Hippocampal formation (tissue), 2 donors: Measurements from ENCODE around the gene SPATA13.
A peak's percentile ranks its signal among the peaks of the same experiment; 100 is the strongest.

ENCODE experiments used
- DNase-seq, 2 donors: peaks; one replicate each; lab custom pipeline; 2025; lab: John Stamatoyannopoulos, UW

SPATA13 gene

GRCh38 chr13:24222756-24223155, 62.2 kb downstream of the SPATA13 start:
- no peak for DNase-seq

- no peak for DNase-seq
Measured at GRCh38 chr13:24223341-24224231, 63.1 kb downstream of the SPATA13 start.

- DNase-seq = no peak
Measured at GRCh38 chr13:24224232-24224680, 63.7 kb downstream of the SPATA13 start.

- no peak for DNase-seq
Measured at GRCh38 chr13:24225062-24225461, 64.5 kb downstream of the SPATA13 start.

GRCh38 chr13:24225930-24226329, 65.4 kb downstream of the SPATA13 start:
- DNase-seq = no peak

- DNase-seq = no peak
Measured at GRCh38 chr13:24226762-24227161, 66.2 kb downstream of the SPATA13 start.

- DNase-seq = peak in 1 of 2 donors; percentile 74
Measured at GRCh38 chr13:24228852-24229458, 68.4 kb downstream of the SPATA13 start.

- no peak for DNase-seq
Measured at GRCh38 chr13:24230428-24231072, 70.0 kb downstream of the SPATA13 start.

- DNase-seq = no peak
Measured at GRCh38 chr13:24231377-24231776, 70.9 kb downstream of the SPATA13 start.

GRCh38 chr13:24232037-24232436, 71.5 kb downstream of the SPATA13 start:
- DNase-seq = no peak

- DNase-seq = no peak
Measured at GRCh38 chr13:24232474-24232873, 72.0 kb downstream of the SPATA13 start.

- DNase-seq = no peak
Measured at GRCh38 chr13:24233351-24233901, 72.9 kb downstream of the SPATA13 start.

GRCh38 chr13:24234200-24234915, 73.8 kb downstream of the SPATA13 start:
- no peak for DNase-seq

GRCh38 chr13:24237356-24237755, 76.8 kb downstream of the SPATA13 start:
- no peak for DNase-seq

- no peak for DNase-seq
Measured at GRCh38 chr13:24241336-24241735, 80.8 kb downstream of the SPATA13 start.

- no peak for DNase-seq
Measured at GRCh38 chr13:24242100-24242499, 81.6 kb downstream of the SPATA13 start.

GRCh38 chr13:24243302-24243701, 82.8 kb downstream of the SPATA13 start:
- DNase-seq = no peak

- DNase-seq = no peak
Measured at GRCh38 chr13:24244802-24245201, 84.3 kb downstream of the SPATA13 start.

GRCh38 chr13:24247016-24247415, 86.5 kb downstream of the SPATA13 start:
- DNase-seq = no peak

GRCh38 chr13:24249624-24250023, 89.1 kb downstream of the SPATA13 start:
- no peak for DNase-seq

GRCh38 chr13:24250376-24251057, 90.0 kb downstream of the SPATA13 start:
- no peak for DNase-seq
